ENCODE data around the gene OR14K1. TPM values are rescaled to one million over a fixed set of nuclear protein-coding genes. Genes with fewer than 3 reads are reported as not detected.
"Not testable (repeated sequence)": the region's sequence is repeated elsewhere in the genome, so short reads cannot be mapped to it uniquely, and the experiment has no call there.

The OR14K1 gene
- total RNA-seq (not detected), polyA plus RNA-seq (not detected)
- long read RNA-seq, donor 1, result 0 reads
- long read RNA-seq, donor 2, result 0 reads
- long read RNA-seq, donor 3, result 0 reads
- long read RNA-seq, donor 4, result 0 reads

- WGBS, result 97% methylated on average over 1 of the region's 1 CpG
- no peaks in the 10 kb centered on the region for H3K27me3 ChIP-seq (ENCODE audit: control insufficient read depth, insufficient read depth)
- no peaks in the 10 kb centered on the region for H3K4me1 ChIP-seq (ENCODE audit: control insufficient read depth, insufficient read depth, low read length)
- ATAC-seq (no peak), DNase-seq (no peak)
- H3K4me3 ChIP-seq (ENCODE audit: low read length), result no peak within 1 kb of the TSS
- no peak within 1 kb of the TSS for H3K27ac ChIP-seq (ENCODE audit: low read length)
- intact Hi-C loops (cut with DNase I), result no loop called here
- H3K9me3 ChIP-seq (ENCODE audit: control insufficient read depth, low read length), result no peaks in the 10 kb centered on the region
Measured at GRCh38 chr1:247738315-247738714, at the start of gene OR14K1. OR14K1 (plus strand) TSS chr1:247738615; CDS start chr1:247738615, 0 bp downstream.

GRCh38 chr1:247701338-247701737 is 37.1 kb upstream of the OR14K1 start:
- ATAC-seq, result no peak
- no peak for DNase-seq
- Histone ChIP-seq H3K27me3 (ENCODE audit: control insufficient read depth, insufficient read depth) (no peaks in the 10 kb centered on the region), H3K27ac (ENCODE audit: low read length) (no peak overlapping the region), H3K4me3 (ENCODE audit: low read length) (no peak overlapping the region), H3K4me1 (ENCODE audit: control insufficient read depth, insufficient read depth, low read length) (no peaks in the 10 kb centered on the region), H3K9me3 (ENCODE audit: control insufficient read depth, low read length) (no peaks in the 10 kb centered on the region)
- 59% methylated on average over 1 of the region's 1 CpG for WGBS
- intact Hi-C loops (cut with DNase I), result no loop called here

- H3K4me1 ChIP-seq (ENCODE audit: control insufficient read depth, insufficient read depth, low read length); H3K4me3 ChIP-seq (ENCODE audit: low read length); intact Hi-C loops (cut with DNase I); DNase-seq; H3K27ac ChIP-seq (ENCODE audit: low read length); H3K27me3 ChIP-seq (ENCODE audit: control insufficient read depth, insufficient read depth); ATAC-seq; H3K9me3 ChIP-seq (ENCODE audit: control insufficient read depth, low read length): not testable (repeated sequence)
- WGBS, result 91% methylated on average over 8 of the region's 8 CpGs
Measured at GRCh38 chr1:247710681-247711080, 27.7 kb upstream of the OR14K1 start.

GRCh38 chr1:247713753-247714152 is 24.7 kb upstream of the OR14K1 start:
- 82% methylated on average over 7 of the region's 7 CpGs for WGBS
- ATAC-seq, result no peak

GRCh38 chr1:247716546-247716945 is 21.9 kb upstream of the OR14K1 start, which contains the start of gene OR6F1:
OR6F1 (minus strand) TSS chr1:247716646; CDS start chr1:247712755, 3,891 bp downstream.
- no peak for ATAC-seq
- Histone ChIP-seq H3K4me1 (ENCODE audit: control insufficient read depth, insufficient read depth, low read length) (no peaks in the 10 kb centered on the region), H3K27me3 (ENCODE audit: control insufficient read depth, insufficient read depth) (no peaks in the 10 kb centered on the region), H3K27ac (ENCODE audit: low read length) (no peak within 1 kb of the TSS), H3K4me3 (ENCODE audit: low read length) (no peak within 1 kb of the TSS), H3K9me3 (ENCODE audit: control insufficient read depth, low read length) (no peaks in the 10 kb centered on the region)
- intact Hi-C loops (cut with DNase I), result no loop called here
- WGBS, result 77% methylated on average over 3 of the region's 3 CpGs
- DNase-seq, result no peak

More at GRCh38 chr1:247713753-247714152, 24.7 kb upstream of the OR14K1 start:
- no peak for DNase-seq
- Histone ChIP-seq H3K9me3 (ENCODE audit: control insufficient read depth, low read length) (no peaks in the 10 kb centered on the region), H3K27me3 (ENCODE audit: control insufficient read depth, insufficient read depth) (no peaks in the 10 kb centered on the region), H3K27ac (ENCODE audit: low read length) (no peak overlapping the region), H3K4me3 (ENCODE audit: low read length) (no peak overlapping the region), H3K4me1 (ENCODE audit: control insufficient read depth, insufficient read depth, low read length) (no peaks in the 10 kb centered on the region)
- intact Hi-C loops (cut with DNase I), result no loop called here

GRCh38 chr1:247721222-247721621 is 17.2 kb upstream of the OR14K1 start:
- H3K4me3 ChIP-seq (ENCODE audit: low read length), result no peak overlapping the region
- WGBS, result 90% methylated on average over 4 of the region's 4 CpGs
- H3K27ac ChIP-seq (ENCODE audit: low read length), result no peak overlapping the region
- DNase-seq, result no peak
- intact Hi-C loops (cut with DNase I), result no loop called here
- H3K4me1 ChIP-seq (ENCODE audit: control insufficient read depth, insufficient read depth, low read length), result no peaks in the 10 kb centered on the region
- H3K9me3 ChIP-seq (ENCODE audit: control insufficient read depth, low read length), result no peaks in the 10 kb centered on the region
- ATAC-seq, result no peak
- H3K27me3 ChIP-seq (ENCODE audit: control insufficient read depth, insufficient read depth), result no peaks in the 10 kb centered on the region

GRCh38 chr1:247740721-247741120 is 2.3 kb downstream of the OR14K1 start:
- Histone ChIP-seq H3K27me3 (ENCODE audit: control insufficient read depth, insufficient read depth) (no peaks in the 10 kb centered on the region), H3K27ac (ENCODE audit: low read length) (no peak overlapping the region), H3K4me3 (ENCODE audit: low read length) (no peak overlapping the region), H3K9me3 (ENCODE audit: control insufficient read depth, low read length) (no peaks in the 10 kb centered on the region), H3K4me1 (ENCODE audit: control insufficient read depth, insufficient read depth, low read length) (no peaks in the 10 kb centered on the region)
- DNase-seq (no peak), ATAC-seq (no peak)
- intact Hi-C loops (cut with DNase I), result no loop called here
- 83% methylated on average over 2 of the region's 2 CpGs for WGBS

- ATAC-seq (no peak), DNase-seq (no peak)
- Histone ChIP-seq H3K27me3 (ENCODE audit: control insufficient read depth, insufficient read depth) (no peaks in the 10 kb centered on the region), H3K4me3 (ENCODE audit: low read length) (no peak overlapping the region), H3K9me3 (ENCODE audit: control insufficient read depth, low read length) (no peaks in the 10 kb centered on the region), H3K27ac (ENCODE audit: low read length) (no peak overlapping the region), H3K4me1 (ENCODE audit: control insufficient read depth, insufficient read depth, low read length) (no peaks in the 10 kb centered on the region)
- WGBS, result 78% methylated on average over 5 of the region's 5 CpGs
- intact Hi-C loops (cut with DNase I), result no loop called here
Measured at GRCh38 chr1:247741756-247742155, 3.3 kb downstream of the OR14K1 start.

- DNase-seq; ATAC-seq; intact Hi-C loops (cut with DNase I); H3K27ac ChIP-seq (ENCODE audit: low read length); H3K4me3 ChIP-seq (ENCODE audit: low read length); H3K9me3 ChIP-seq (ENCODE audit: control insufficient read depth, low read length); H3K27me3 ChIP-seq (ENCODE audit: control insufficient read depth, insufficient read depth); H3K4me1 ChIP-seq (ENCODE audit: control insufficient read depth, insufficient read depth, low read length): not testable (repeated sequence)
- WGBS, result 31% methylated on average over 3 of the region's 3 CpGs
Measured at GRCh38 chr1:247742215-247742760, 3.9 kb downstream of the OR14K1 start.

- H3K4me3 ChIP-seq (ENCODE audit: low read length), result no peak overlapping the region
- no peaks in the 10 kb centered on the region for H3K27me3 ChIP-seq (ENCODE audit: control insufficient read depth, insufficient read depth)
- no peaks in the 10 kb centered on the region for H3K9me3 ChIP-seq (ENCODE audit: control insufficient read depth, low read length)
- intact Hi-C loops (cut with DNase I), result no loop called here
- ATAC-seq (no peak), DNase-seq (no peak)
- no peak overlapping the region for H3K27ac ChIP-seq (ENCODE audit: low read length)
- no peaks in the 10 kb centered on the region for H3K4me1 ChIP-seq (ENCODE audit: control insufficient read depth, insufficient read depth, low read length)
- WGBS, result 71% methylated on average over 3 of the region's 3 CpGs
Measured at GRCh38 chr1:247746391-247746935, 8.0 kb downstream of the OR14K1 start.

GRCh38 chr1:247747616-247748015 is 9.2 kb downstream of the OR14K1 start:
- H3K9me3 ChIP-seq (ENCODE audit: control insufficient read depth, low read length), result no peaks in the 10 kb centered on the region
- WGBS, result 90% methylated on average over 7 of the region's 7 CpGs

More at GRCh38 chr1:247747616-247748015, 9.2 kb downstream of the OR14K1 start:
- Histone ChIP-seq H3K27ac (ENCODE audit: low read length) (no peak overlapping the region), H3K4me3 (ENCODE audit: low read length) (no peak overlapping the region), H3K4me1 (ENCODE audit: control insufficient read depth, insufficient read depth, low read length) (no peaks in the 10 kb centered on the region), H3K27me3 (ENCODE audit: control insufficient read depth, insufficient read depth) (no peaks in the 10 kb centered on the region)
- intact Hi-C loops (cut with DNase I), result no loop called here
- DNase-seq (peak in 1 of 3 donors; percentile 9), ATAC-seq (no peak)
